Left forelimb (tissue), 1 donor: ENCODE data around the gene TRUB2.

ENCODE experiments used
- DNase-seq: peaks from one replicate; pipeline ENCODE4 v3.0.0-alpha.2; 2018; ENCODE audit warnings: low spot score

Gene TRUB2

GRCh38 chr9:128271112-128271511 lies 51.1 kb downstream of the TRUB2 start:
- DNase-seq, result no peak

DNA sequence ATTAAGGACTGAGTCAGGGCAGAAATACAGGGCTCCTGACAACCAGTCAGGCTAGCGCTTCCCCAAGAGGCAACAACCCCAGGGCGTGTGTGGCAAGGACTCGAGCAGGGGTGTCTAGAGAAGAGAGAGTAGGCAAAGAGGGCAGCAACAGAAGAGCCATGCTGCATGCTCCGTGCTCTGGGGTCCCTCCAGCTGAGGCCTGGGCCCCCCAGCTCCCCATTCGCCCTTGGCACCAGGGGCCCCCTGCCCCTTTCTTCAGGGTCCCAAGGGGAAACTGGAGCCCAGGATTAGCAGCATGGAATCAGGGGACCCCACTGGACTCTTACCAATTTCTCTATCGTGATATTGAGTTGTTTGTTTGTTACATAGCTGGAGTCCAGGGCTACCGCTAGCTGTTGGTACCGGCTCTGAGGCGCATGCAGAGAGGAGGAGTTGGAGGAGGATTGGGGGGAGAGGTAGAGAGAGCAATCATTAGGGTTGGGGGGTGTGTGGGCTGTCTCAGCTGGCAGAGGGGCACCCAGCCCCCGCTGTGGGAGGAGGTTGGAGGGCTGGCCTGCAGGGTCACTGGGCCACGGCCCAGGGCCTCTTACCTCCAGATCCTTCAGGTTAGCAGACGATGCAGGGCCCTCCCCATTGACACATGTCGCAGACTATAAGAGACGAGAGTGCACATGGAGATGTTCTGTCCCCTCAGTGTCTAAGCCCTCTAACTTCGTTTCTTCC lies 55.2 kb downstream of the TRUB2 start:
- no peak for DNase-seq

GRCh38 chr9:128265348-128265847 lies 56.8 kb downstream of the TRUB2 start:
- DNase-seq, result no peak

- no peak for DNase-seq
Observed at GRCh38 chr9:128262687-128263086, 59.6 kb downstream of the TRUB2 start.

DNA sequence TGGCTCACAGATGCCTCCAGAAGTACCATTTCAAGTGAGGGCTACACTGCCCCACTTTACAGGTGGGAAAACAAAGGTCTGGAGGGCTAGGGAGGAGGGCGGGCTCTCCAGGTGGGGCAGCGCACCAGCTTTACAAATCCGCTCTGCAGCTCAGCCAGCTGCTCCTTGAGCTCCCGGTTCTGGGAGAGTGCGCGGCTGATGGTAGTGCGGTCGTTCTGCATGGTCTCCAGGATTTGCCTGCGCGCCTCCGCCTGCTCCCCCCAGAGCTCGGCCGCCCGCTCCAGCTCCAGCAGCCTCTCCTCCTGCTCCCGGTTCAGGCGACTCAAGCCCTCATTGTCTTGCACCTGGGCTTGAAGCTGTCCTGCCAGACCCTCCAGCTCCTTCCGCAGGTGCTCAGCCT lies 61.9 kb downstream of the TRUB2 start:
- DNase-seq, result no peak

DNA sequence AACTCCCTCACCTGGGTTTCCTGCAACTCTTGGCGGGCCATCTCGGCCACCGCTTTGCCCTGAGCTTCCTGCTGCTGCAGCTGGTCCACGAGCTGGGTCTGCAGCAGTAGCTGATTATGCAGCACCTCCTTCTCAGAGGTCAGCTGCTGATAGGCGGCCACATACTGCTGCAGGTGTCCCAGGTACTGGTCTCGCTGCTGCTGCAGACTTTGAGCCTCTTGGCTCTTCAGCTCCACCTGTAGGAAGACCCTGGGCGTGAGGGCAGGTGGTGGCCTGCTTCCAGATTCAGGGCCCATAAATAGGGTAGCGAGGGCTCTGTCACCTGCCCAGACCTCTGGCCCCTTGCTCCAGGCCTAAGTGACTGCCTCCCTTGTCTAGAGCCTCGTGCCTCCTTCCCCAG lies 63.1 kb downstream of the TRUB2 start:
- DNase-seq, result no peak

DNA sequence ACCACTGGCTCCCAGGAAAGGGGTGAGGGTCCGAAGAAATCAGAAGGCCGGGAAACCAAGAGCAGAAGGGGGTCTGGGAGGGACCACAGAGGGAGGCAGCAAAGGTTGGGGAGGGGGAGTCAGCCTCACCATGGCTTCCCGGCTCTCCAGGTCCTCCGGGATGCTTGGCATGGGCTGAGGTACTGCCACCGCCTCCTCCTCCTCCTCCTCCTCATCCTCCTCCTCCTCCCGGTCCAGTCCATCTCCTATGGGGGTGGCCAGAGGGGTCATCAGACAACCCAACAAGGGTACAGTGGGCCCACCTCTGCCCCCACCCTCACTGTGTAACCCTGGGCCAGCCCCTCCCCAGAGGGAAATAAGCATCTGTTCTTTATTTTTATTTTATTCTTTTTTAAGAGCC lies 63.9 kb downstream of the TRUB2 start:
- DNase-seq, result no peak

DNA sequence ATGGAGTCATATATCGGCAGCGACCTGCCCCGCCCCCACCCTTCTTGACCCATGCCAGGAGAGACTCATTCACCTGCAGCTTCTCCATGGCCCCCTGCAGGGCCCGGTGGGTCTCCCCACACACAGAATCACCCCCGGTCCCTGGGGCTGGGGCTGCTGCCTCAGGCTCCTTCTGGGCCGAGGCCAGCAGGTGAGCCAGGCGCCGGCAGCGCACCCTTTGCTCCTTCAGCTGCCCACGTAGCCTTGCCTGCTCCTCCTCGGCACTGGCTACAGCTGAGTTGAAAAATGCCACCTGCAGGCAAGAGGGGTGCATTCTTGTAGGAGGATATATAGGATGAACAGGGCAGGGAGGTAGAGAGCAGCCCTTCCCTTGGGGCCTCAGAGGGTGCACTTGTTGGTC lies 64.3 kb downstream of the TRUB2 start:
- no peak for DNase-seq

DNA sequence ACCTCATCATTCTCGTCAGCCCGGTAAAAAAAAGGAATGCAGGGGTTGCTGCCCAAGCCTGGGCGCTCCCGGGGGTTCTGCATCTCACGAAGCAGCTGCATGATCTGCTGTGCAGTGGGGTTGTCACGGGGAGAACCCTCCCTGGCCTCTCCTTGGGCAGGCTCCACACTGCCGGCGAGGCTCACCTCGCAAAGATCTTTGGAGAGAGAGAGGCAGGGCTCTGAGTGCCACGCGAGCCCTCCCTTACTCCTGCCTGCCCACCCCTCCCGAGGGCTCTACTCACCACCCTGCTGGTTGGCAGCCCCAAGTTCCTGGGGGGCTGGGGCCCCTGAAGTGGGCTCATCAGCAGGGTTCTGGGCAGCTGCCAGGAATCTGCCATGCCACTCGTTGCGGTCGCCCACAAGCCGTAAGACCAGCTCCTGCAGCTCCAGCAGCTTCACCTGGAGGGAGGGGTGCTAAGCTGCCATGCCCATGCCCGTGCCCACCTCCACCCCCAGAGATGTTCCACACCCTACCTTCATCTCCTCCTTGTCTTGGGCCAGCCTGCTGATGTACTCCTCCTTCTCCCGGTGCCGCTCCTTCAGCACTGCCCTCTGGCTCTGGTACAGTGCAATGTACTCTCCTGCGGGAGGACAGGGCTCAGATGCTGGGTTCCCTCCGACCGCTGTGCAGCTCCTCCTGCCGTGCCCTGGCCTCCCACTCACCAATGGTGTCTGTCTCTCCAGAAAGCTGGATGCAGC lies 65.0 kb downstream of the TRUB2 start:
- no peak for DNase-seq
